ENCODE data around the gene KRTAP5-9. TPM values are rescaled to one million over a fixed set of nuclear protein-coding genes. Genes with fewer than 3 reads are reported as not detected.
"Not testable (repeated sequence)": the region's sequence is repeated elsewhere in the genome, so short reads cannot be mapped to it uniquely, and the experiment has no call there.

KRTAP5-9 gene
- total RNA-seq, 2 donors from 2014 or later = not detected

DNA sequence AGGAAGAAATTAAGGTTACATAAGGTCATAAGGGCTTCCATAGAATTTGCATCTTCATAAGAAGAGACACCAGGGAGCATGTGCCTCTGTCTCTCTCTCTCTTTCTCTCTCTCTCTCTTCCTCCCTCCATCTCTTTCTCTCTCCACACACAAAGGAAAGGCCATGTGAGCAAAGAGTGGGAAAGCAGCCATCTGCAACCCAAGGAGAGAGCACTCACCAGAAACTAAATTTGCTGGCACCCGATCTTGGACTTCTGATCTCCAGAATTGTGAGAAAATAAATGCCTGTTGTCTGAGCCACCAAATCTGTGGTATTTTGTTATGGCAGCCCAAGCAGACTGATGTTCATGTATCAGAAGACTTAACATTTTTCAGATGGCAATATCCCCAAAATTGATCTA, 10.8 kb downstream of the KRTAP5-9 start:
- peaks cover 17% of the 10 kb centered on the region for H3K36me3 Mint-ChIP-seq (ENCODE audit: low read depth)
- H3K9me3 ChIP-seq (ENCODE audit: control insufficient read depth, low read length, poor library complexity, severe bottlenecking) = no peaks in the 10 kb centered on the region
- no peak overlapping the region for H3K4me3 Mint-ChIP-seq
- peaks cover 8% of the 10 kb centered on the region for H3K4me1 Mint-ChIP-seq
- peaks cover 65% of the 10 kb centered on the region for H3K27me3 Mint-ChIP-seq
- no peak for ATAC-seq
- no peak overlapping the region for H3K27ac Mint-ChIP-seq
- DNase-seq = no peak

DNA sequence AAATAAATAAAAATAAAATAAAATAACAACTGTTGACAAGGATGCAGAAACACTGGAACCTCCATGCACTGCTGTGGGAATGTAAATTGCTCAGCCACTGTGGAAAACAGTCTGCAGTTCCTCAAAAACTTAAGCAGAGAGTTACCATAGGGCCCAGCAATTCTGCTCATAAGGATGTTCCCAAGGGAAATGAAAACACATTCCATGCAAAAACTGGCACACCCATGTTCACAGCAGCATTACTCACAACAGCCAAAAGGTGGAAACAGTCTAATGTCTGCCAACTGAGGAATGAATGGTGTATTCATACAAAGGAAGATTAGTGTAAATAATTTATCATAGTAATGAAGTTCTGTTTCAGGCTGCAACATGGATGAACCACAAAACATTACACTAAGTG, 13.9 kb downstream of the KRTAP5-9 start:
- peaks cover 10% of the 10 kb centered on the region for H3K4me1 Mint-ChIP-seq
- DNase-seq = no peak
- H3K27ac Mint-ChIP-seq = no peak overlapping the region
- ATAC-seq = no peak
- H3K9me3 ChIP-seq (ENCODE audit: control insufficient read depth, low read length, poor library complexity, severe bottlenecking) = no peaks in the 10 kb centered on the region
- H3K36me3 Mint-ChIP-seq (ENCODE audit: low read depth) = peaks cover 16% of the 10 kb centered on the region
- H3K27me3 Mint-ChIP-seq = peaks cover 75% of the 10 kb centered on the region
- H3K4me3 Mint-ChIP-seq = no peak overlapping the region

DNA sequence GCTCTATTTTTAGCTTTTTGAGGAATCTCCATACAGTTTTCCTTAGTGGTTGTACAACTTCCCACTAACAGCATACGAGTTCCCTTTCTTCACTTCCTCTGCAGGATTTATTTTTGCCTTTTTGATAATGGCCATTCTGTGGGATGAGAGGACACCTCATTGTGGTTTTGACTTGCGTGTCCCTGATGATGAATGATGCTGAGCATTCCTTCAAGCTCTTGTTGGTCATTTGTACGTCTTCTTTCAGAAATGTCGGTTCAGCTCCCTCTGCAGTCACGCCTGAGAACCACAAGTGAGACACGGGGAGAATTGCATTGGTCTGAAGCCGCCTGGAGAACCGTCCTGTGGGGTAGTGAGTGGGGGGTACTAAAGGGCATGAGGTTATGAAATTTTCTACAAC, 15.2 kb downstream of the KRTAP5-9 start:
- H3K27me3 Mint-ChIP-seq = peaks cover 73% of the 10 kb centered on the region
- DNase-seq = no peak
- H3K4me3 Mint-ChIP-seq = no peak overlapping the region
- peak; percentile 54 for ATAC-seq
- peaks cover 16% of the 10 kb centered on the region for H3K36me3 Mint-ChIP-seq (ENCODE audit: low read depth)
- peaks cover 10% of the 10 kb centered on the region for H3K4me1 Mint-ChIP-seq
- H3K27ac Mint-ChIP-seq = no peak overlapping the region
- H3K9me3 ChIP-seq (ENCODE audit: control insufficient read depth, low read length, poor library complexity, severe bottlenecking) = no peaks in the 10 kb centered on the region

DNA sequence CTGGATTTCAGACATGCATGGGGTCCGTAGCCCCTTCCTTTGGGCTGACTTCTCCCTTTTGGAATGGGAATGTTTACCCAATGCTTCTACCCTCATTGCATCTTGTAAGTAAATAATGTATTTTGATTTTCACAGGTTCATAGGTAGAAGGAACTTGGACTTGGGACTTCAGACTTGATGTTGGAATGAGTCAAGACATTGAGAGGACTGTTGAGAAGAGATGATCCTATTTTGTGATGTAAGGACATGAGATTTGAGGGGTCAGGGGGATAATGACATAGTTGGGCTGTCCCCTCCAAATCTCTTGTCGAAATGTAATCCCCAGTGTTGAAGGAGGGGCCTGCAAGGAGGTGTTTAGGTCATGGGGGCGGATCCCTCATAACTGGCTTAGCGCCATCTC, 16.2 kb downstream of the KRTAP5-9 start:
- H3K9me3 ChIP-seq (ENCODE audit: control insufficient read depth, low read length, poor library complexity, severe bottlenecking) = no peaks in the 10 kb centered on the region
- peaks cover 10% of the 10 kb centered on the region for H3K4me1 Mint-ChIP-seq
- ATAC-seq (no peak), DNase-seq (no peak)
- H3K36me3 Mint-ChIP-seq (ENCODE audit: low read depth) = peaks cover 16% of the 10 kb centered on the region
- peaks cover 67% of the 10 kb centered on the region for H3K27me3 Mint-ChIP-seq
- no peak overlapping the region for H3K4me3 Mint-ChIP-seq
- H3K27ac Mint-ChIP-seq = no peak overlapping the region

DNA sequence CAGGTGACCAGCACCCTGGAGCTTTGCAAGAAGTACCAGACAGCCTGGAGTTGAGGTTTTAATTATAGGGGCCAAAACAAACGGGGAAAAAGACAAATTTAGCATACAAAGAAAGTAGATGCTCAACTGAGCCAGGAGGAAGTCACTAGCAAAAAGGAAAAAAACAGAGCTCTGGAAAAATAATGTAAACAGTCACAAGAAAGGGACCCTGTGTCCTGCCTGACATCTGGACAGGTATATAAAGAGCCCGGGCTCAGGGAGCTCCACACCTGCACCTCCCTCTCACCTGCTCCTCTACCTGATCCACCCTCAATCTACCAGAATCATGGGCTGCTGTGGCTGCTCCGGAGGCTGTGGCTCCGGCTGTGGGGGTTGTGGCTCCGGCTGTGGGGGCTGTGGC, 17.0 kb downstream of the KRTAP5-9 start, which contains the start of gene KRTAP5-10:
TSS of gene KRTAP5-10 (plus strand) at position 301 of the 400 bp plus-strand sequence. CDS start at position 326, 25 bp downstream.
- Mint-ChIP-seq H3K4me3 (no peak within 1 kb of the TSS), H3K27ac (no peak within 1 kb of the TSS), H3K27me3 (peaks cover 65% of the 10 kb centered on the region), H3K4me1 (peaks cover 10% of the 10 kb centered on the region), H3K36me3 (ENCODE audit: low read depth) (peaks cover 16% of the 10 kb centered on the region)
- DNase-seq (no peak), ATAC-seq (no peak)
- no peaks in the 10 kb centered on the region for H3K9me3 ChIP-seq (ENCODE audit: control insufficient read depth, low read length, poor library complexity, severe bottlenecking)

DNA sequence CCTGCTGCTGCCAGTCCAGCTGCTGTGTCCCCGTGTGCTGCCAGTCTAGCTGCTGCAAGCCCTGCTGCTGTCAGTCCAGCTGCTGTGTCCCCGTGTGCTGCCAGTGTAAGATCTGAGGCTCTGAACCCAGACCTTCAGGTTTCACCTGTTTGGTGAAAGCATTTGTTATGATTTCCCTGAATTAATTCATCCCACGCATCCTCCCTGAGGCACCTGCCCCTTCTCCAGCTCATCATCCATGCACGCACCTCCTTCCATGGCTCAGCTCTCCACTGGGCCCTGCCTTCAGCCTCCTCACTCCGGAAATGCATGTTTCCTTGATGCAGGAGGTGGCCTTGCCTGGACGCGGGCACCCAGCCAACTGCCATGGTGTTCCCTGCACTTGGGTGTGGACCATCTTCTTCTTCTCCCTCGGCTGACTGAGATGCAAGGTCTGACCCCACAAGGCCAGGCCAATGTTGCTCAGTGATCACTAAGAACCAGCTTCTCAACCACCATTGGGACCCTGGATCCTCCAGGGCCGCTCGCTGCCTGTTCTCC, 17.9 kb downstream of the KRTAP5-9 start:
- H3K9me3 ChIP-seq (ENCODE audit: control insufficient read depth, low read length, poor library complexity, severe bottlenecking) = no peaks in the 10 kb centered on the region
- no peak for ATAC-seq
- peaks cover 64% of the 10 kb centered on the region for H3K27me3 Mint-ChIP-seq
- no peak overlapping the region for H3K4me3 Mint-ChIP-seq
- H3K27ac Mint-ChIP-seq = no peak overlapping the region
- peaks cover 10% of the 10 kb centered on the region for H3K4me1 Mint-ChIP-seq
- DNase-seq = no peak
- peaks cover 17% of the 10 kb centered on the region for H3K36me3 Mint-ChIP-seq (ENCODE audit: low read depth)

DNA sequence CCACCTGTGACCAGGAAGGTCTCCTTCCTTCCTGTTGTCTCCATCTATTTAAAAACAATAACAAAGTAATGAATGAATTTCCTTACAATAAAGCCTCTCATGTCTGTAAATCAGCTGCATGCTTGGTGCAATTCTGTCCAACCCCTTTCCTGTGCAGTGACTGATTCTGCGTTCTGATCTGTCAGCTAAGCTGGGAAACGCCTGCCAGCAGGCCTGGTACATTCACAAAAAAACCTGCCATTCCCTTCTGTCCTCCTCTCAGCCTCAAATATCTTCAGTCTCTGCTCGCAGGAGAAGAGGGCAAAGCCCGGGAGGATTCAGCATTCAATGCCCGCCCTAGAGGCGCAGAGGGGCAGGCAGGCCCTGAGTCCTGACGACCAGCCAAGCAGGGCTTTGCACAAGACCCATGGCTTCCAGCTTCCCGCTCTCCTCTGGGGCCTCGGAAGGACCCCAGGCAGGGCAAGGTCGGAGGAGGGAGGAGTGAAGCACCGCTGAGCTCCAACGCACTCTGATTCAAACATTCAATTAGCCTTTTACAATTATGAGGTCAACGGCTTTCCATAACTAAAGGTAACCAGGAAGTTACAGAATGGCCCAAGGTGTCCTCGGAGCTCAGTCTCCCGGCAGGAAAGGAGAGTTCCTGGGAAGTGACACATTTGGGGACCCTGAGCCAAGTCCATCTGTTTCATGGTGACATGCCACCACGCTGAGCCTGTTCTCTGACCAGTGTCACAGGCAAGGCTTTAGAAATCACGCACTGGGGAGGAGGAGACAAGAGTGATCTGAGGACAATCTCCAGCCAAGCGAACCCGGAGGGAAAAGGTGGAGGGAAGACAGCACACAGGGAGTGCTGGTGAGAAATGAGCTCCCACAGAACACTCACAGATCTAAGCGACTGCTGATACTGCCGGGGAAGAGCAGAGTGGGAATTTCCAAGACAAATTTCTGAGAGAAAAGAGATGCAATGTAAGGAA, 18.7 kb downstream of the KRTAP5-9 start:
- Mint-ChIP-seq H3K36me3 (ENCODE audit: low read depth) (peaks cover 12% of the 10 kb centered on the region), H3K27ac (peak overlapping the region; percentile 16)

DNA sequence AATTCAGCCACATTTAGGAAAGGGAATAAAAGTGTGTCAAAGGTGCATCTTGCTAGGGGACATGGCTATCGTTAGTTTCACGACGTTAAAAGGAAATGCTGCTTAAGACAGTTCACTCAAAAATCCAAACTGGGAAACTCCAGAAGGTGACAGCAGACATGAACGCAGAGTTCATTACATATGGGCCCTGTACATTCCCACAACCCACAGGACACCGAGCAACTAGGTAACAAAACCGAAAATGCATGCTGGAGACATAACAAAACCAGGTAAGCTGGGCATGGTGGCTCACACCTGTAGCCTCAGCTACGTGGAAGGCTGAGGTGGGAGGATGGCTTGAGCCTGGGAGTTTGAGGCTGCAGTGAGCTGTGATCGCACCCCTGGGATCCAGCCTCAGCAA, 19.4 kb downstream of the KRTAP5-9 start:
- ATAC-seq; H3K4me3 Mint-ChIP-seq; H3K27ac Mint-ChIP-seq; H3K9me3 ChIP-seq (ENCODE audit: control insufficient read depth, low read length, poor library complexity, severe bottlenecking); DNase-seq: not testable (repeated sequence)
- Mint-ChIP-seq H3K27me3 (peaks cover 57% of the 10 kb centered on the region), H3K4me1 (peaks cover 10% of the 10 kb centered on the region), H3K36me3 (ENCODE audit: low read depth) (peaks cover 13% of the 10 kb centered on the region)

More for the DNA sequence above, 18.7 kb downstream of the KRTAP5-9 start:
- H3K9me3 ChIP-seq (ENCODE audit: control insufficient read depth, low read length, poor library complexity, severe bottlenecking); H3K4me3 Mint-ChIP-seq; DNase-seq; ATAC-seq: not testable (repeated sequence)
- H3K27me3 Mint-ChIP-seq = peaks cover 57% of the 10 kb centered on the region
- H3K4me1 Mint-ChIP-seq = peaks cover 10% of the 10 kb centered on the region

DNA sequence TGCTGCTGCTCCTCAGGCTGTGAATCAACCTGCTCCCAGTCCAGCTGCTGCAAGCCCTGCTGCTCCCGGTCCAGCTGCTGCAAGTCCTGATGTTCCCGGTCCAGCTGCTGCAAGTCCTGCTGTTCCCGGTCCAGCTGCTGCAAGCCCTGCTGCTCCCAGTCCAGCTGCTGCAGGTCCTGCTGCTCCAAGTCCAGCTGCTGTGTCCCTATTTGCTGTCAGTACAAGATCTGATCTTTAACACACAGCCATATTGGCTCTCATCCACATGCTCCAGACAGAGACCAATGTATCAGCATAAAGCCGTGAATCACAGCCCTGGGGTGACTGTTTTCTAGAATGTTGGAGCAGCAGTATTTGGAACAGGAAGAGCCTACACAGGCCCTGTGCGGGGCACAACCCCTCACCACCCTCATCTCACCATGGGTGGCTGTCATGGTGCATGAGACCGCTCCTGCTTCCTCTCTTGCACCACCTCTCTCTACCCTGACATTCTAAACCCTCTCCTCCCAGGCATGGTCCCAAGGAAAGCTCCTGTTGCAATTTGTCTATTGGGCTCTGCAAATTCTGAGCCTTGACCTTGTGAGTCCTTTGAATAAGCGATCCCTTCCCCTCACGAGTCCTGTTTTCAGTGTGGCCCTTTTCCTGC, 20.6 kb downstream of the KRTAP5-9 start:
- Mint-ChIP-seq H3K27ac (no peak overlapping the region), H3K27me3 (peaks cover 57% of the 10 kb centered on the region), H3K36me3 (ENCODE audit: low read depth) (peaks cover 8% of the 10 kb centered on the region), H3K4me1 (peaks cover 2% of the 10 kb centered on the region), H3K4me3 (no peak overlapping the region)
- DNase-seq = no peak
- no peak for ATAC-seq
- no peaks in the 10 kb centered on the region for H3K9me3 ChIP-seq (ENCODE audit: control insufficient read depth, low read length, poor library complexity, severe bottlenecking)

DNA sequence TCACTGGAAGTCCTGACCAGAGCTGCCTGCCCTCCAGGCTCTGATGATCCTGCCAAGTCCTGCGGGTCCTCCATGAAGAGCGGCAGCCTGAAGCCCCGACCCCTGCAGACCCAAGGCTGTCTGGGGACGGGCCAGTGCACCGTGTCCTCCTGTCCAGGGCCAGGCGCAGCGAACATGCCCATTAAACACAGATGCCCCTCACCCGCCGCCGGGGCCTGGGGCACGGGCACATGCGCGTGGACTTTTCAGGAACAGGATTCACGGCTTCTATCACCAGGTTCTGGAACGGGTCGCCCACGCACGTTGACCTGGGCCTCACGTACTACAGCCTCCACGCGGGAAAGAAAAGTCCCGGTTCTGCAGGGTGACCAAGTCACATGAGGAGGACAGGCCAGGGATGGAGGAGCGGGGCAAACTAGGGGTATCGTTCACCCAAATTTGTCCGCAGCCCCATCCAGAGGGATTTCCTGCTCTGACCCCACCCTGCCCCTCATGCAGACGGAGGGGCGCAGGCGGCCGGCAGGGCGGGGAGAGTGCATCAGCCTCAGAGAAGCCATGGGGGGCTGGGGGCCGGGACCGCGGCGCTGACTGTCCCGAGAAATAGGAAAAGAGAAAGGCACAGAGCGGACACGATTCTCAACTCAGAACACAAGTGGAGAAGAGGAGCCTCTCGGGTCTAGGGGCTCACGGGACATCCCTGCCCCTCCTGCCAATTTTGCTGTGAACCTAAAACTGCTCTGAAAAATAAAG, 23.1 kb downstream of the KRTAP5-9 start:
- ATAC-seq; H3K4me1 Mint-ChIP-seq; H3K36me3 Mint-ChIP-seq (ENCODE audit: low read depth); H3K4me3 Mint-ChIP-seq; H3K9me3 ChIP-seq (ENCODE audit: control insufficient read depth, low read length, poor library complexity, severe bottlenecking); DNase-seq; H3K27ac Mint-ChIP-seq: not testable (repeated sequence)
- peaks cover 50% of the 10 kb centered on the region for H3K27me3 Mint-ChIP-seq

DNA sequence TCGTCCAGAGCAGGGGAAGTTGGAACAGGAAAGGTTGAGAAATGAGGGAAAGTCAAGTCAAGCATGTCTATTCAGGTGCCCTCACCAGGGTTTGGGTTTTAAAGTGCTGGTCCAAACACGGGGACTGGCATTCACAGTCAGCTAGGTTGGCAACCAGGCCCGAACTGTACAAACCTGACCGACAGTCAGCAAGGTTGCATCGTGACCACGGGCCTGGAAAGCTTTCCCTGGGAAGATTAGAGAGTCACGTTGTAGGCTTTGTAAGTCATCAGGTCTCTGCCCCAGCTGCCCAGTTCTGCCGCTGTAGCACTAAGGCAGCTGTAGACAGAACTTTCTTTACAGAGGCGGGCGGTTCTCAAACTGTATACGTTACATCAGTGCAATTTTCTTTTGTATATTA, 24.6 kb downstream of the KRTAP5-9 start:
- no peak overlapping the region for H3K4me3 Mint-ChIP-seq
- ATAC-seq (no peak), DNase-seq (no peak)
- H3K36me3 Mint-ChIP-seq (ENCODE audit: low read depth) = peaks cover 5% of the 10 kb centered on the region
- H3K9me3 ChIP-seq (ENCODE audit: control insufficient read depth, low read length, poor library complexity, severe bottlenecking) = no peaks in the 10 kb centered on the region
- no peaks in the 10 kb centered on the region for H3K4me1 Mint-ChIP-seq
- peaks cover 36% of the 10 kb centered on the region for H3K27me3 Mint-ChIP-seq
- no peak overlapping the region for H3K27ac Mint-ChIP-seq

DNA sequence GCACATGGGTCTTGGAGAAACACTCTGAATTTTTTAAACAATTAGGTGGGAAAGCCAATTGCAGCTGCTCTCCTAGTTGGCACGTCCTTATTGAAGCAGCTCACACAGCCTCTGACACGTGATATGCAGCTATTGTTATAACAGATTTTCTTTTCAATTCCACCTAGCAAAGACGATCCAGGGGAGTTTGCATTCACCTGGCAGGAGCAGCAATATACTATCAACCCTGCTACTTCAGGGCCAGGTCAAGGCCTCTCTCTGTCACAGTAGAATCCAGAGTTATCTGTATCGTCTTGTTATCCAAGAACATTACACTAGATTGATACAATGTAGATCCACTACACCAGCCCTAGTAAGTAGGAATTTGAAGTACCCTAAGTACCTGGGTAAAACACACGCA, 26.2 kb downstream of the KRTAP5-9 start:
- Mint-ChIP-seq H3K36me3 (ENCODE audit: low read depth) (peaks cover 5% of the 10 kb centered on the region), H3K27me3 (peaks cover 36% of the 10 kb centered on the region), H3K27ac (no peak overlapping the region), H3K4me1 (no peaks in the 10 kb centered on the region), H3K4me3 (no peak overlapping the region)
- ATAC-seq (no peak), DNase-seq (no peak)
- H3K9me3 ChIP-seq (ENCODE audit: control insufficient read depth, low read length, poor library complexity, severe bottlenecking) = no peaks in the 10 kb centered on the region
